ENCODE data around the gene PRSS21. TPM values are rescaled to one million over a fixed set of nuclear protein-coding genes. Genes with fewer than 3 reads are reported as not detected.

Gene PRSS21
- total and polyA plus RNA-seq, 4 donors, result 0.18 to 1.0 (median 0.26) TPM; not detected in 1

DNA sequence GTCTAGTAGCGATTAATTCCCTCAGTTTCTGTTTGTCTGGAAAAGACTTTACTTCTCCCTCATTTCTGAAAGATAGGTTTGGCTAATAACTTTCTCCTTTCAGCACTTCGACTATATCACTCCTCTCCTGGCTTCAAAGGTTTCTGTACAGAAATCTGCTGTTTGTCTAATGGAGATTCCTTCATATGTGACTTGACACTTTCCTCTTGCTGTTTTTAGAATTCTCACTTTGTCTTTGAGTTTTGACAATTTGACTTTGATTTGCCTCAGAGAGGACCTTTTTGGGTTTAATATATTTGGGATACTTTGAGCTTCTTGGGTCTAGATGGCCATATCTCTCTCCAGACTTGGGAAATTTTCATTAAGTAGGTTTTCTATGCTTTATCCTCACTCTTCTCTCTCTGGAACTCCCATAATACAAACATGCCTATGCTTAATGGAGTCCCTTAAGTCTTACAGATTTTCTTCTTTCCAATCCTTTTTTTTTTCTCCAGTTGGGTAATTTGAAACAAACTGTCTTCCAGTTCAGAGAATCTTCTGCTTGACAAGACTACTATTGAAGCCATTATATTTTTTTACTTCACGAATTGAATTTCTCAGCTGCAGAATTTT, 7.8 kb upstream of the PRSS21 start:
- no peak for TF ChIP-seq NR2F2 (IDR thresholded peaks at IDR 0.05)
- TF ChIP-seq, protein P1, sequence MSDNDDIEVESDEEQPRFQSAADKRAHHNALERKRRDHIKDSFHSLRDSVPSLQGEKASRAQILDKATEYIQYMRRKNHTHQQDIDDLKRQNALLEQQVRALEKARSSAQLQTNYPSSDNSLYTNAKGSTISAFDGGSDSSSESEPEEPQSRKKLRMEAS (IDR thresholded peaks at IDR 0.05), result no peak
- TF ChIP-seq, protein P2, sequence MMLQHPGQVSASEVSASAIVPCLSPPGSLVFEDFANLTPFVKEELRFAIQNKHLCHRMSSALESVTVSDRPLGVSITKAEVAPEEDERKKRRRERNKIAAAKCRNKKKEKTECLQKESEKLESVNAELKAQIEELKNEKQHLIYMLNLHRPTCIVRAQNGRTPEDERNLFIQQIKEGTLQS (IDR thresholded peaks at IDR 0.05), result no peak
- H3K27ac ChIP-seq (ENCODE audit: low read depth in 1 of 2, low read length in 2 of 2), result no peak overlapping the region
- WGBS, result 66% methylated on average over 3 of the region's 3 CpGs
- H3K27me3 ChIP-seq (ENCODE audit: control insufficient read depth in 4 of 4, insufficient read depth in 4 of 4, low read length in 3 of 4), result peaks cover 0 to 4% (median 0%) of the 10 kb centered on the region in 4 donors
- no peaks in the 10 kb centered on the region for H3K36me3 ChIP-seq (ENCODE audit: control insufficient read depth in 4 of 4, insufficient read depth in 3 of 4, low read depth in 1 of 4, low read length in 3 of 4)
- H3K4me1 ChIP-seq (ENCODE audit: control insufficient read depth in 4 of 4, insufficient read depth in 4 of 4, low read length in 3 of 4), result no peaks in the 10 kb centered on the region
- peaks cover 0 to 5% (median 2%) of the 10 kb centered on the region in 4 donors for H3K9me3 ChIP-seq (ENCODE audit: control insufficient read depth in 4 of 4, low read length in 3 of 4)
- H3K9ac ChIP-seq (ENCODE audit: low read depth in 1 of 2, low read length in 2 of 2), result no peak overlapping the region
- DNase-seq (ENCODE audit: low spot score), result no peak
- H3K4me3 ChIP-seq (ENCODE audit: low read depth in 1 of 3, low read length in 3 of 3), result no peak overlapping the region

DNA sequence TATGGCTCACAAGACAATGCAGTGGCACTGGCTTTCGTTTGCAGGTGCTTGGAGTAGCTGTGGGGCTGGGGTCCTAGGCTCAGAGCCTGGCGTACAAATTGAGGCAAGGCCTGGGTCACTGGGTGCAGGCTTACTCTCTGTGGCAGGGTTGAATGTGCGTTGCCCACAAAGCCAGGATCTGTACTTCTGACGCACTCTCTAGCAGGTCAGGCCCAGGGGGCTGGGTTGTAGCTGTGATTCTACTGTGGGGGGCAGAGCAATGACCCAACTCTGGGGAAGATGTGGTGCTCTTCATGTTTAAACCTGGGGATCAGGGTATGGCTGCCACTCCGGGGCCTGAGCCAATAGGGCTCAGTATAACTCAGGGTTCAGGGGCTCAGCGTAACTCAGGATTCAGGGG, 6.4 kb upstream of the PRSS21 start:
- 79% methylated on average over 6 of the region's 6 CpGs for WGBS
- DNase-seq (ENCODE audit: low spot score), result no peak
- Histone ChIP-seq H3K9me3 (ENCODE audit: control insufficient read depth in 4 of 4, low read length in 3 of 4) (no peaks in the 10 kb centered on the region), H3K4me3 (ENCODE audit: low read depth in 1 of 3, low read length in 3 of 3) (no peak overlapping the region), H3K27me3 (ENCODE audit: control insufficient read depth in 4 of 4, insufficient read depth in 4 of 4, low read length in 3 of 4) (peaks cover 0 to 4% (median 0%) of the 10 kb centered on the region in 4 donors), H3K9ac (ENCODE audit: low read depth in 1 of 2, low read length in 2 of 2) (no peak overlapping the region), H3K27ac (ENCODE audit: low read depth in 1 of 2, low read length in 2 of 2) (no peak overlapping the region), H3K36me3 (ENCODE audit: control insufficient read depth in 4 of 4, insufficient read depth in 3 of 4, low read depth in 1 of 4, low read length in 3 of 4) (no peaks in the 10 kb centered on the region), H3K4me1 (ENCODE audit: control insufficient read depth in 4 of 4, insufficient read depth in 4 of 4, low read length in 3 of 4) (no peaks in the 10 kb centered on the region)
- TF ChIP-seq TAF1 (conservative IDR thresholded peaks at IDR 0.05) (no peak), EGR1 (IDR thresholded peaks at IDR 0.05; ENCODE audit: low read depth in 2 of 2) (no peak), JUND (IDR thresholded peaks at IDR 0.05) (no peak), HNF4G (IDR thresholded peaks at IDR 0.05) (no peak), NR2F2 (IDR thresholded peaks at IDR 0.05) (no peak), FOXA1 (IDR thresholded peaks at IDR 0.05) (no peak), SP1 (IDR thresholded peaks at IDR 0.05) (no peak)
- TF ChIP-seq, protein P3, sequence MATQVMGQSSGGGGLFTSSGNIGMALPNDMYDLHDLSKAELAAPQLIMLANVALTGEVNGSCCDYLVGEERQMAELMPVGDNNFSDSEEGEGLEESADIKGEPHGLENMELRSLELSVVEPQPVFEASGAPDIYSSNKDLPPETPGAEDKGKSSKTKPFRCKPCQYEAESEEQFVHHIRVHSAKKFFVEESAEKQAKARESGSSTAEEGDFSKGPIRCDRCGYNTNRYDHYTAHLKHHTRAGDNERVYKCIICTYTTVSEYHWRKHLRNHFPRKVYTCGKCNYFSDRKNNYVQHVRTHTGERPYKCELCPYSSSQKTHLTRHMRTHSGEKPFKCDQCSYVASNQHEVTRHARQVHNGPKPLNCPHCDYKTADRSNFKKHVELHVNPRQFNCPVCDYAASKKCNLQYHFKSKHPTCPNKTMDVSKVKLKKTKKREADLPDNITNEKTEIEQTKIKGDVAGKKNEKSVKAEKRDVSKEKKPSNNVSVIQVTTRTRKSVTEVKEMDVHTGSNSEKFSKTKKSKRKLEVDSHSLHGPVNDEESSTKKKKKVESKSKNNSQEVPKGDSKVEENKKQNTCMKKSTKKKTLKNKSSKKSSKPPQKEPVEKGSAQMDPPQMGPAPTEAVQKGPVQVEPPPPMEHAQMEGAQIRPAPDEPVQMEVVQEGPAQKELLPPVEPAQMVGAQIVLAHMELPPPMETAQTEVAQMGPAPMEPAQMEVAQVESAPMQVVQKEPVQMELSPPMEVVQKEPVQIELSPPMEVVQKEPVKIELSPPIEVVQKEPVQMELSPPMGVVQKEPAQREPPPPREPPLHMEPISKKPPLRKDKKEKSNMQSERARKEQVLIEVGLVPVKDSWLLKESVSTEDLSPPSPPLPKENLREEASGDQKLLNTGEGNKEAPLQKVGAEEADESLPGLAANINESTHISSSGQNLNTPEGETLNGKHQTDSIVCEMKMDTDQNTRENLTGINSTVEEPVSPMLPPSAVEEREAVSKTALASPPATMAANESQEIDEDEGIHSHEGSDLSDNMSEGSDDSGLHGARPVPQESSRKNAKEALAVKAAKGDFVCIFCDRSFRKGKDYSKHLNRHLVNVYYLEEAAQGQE (IDR thresholded peaks at IDR 0.05), result no peak
- TF ChIP-seq, protein P4, sequence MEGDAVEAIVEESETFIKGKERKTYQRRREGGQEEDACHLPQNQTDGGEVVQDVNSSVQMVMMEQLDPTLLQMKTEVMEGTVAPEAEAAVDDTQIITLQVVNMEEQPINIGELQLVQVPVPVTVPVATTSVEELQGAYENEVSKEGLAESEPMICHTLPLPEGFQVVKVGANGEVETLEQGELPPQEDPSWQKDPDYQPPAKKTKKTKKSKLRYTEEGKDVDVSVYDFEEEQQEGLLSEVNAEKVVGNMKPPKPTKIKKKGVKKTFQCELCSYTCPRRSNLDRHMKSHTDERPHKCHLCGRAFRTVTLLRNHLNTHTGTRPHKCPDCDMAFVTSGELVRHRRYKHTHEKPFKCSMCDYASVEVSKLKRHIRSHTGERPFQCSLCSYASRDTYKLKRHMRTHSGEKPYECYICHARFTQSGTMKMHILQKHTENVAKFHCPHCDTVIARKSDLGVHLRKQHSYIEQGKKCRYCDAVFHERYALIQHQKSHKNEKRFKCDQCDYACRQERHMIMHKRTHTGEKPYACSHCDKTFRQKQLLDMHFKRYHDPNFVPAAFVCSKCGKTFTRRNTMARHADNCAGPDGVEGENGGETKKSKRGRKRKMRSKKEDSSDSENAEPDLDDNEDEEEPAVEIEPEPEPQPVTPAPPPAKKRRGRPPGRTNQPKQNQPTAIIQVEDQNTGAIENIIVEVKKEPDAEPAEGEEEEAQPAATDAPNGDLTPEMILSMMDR (IDR thresholded peaks at IDR 0.05; ENCODE audit: low read depth, low read length, missing input control), result no peak
- TF ChIP-seq, protein P1 (IDR thresholded peaks at IDR 0.05), result no peak
- TF ChIP-seq, protein P2 (IDR thresholded peaks at IDR 0.05), result no peak
- TF ChIP-seq, protein P5, sequence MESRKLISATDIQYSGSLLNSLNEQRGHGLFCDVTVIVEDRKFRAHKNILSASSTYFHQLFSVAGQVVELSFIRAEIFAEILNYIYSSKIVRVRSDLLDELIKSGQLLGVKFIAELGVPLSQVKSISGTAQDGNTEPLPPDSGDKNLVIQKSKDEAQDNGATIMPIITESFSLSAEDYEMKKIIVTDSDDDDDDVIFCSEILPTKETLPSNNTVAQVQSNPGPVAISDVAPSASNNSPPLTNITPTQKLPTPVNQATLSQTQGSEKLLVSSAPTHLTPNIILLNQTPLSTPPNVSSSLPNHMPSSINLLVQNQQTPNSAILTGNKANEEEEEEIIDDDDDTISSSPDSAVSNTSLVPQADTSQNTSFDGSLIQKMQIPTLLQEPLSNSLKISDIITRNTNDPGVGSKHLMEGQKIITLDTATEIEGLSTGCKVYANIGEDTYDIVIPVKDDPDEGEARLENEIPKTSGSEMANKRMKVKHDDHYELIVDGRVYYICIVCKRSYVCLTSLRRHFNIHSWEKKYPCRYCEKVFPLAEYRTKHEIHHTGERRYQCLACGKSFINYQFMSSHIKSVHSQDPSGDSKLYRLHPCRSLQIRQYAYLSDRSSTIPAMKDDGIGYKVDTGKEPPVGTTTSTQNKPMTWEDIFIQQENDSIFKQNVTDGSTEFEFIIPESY (IDR thresholded peaks at IDR 0.05), result no peak

Measured in liver (tissue), 9 donors.